Chondrocyte (in vitro differentiated cells): ENCODE results near the gene RALGPS1. TPM values are rescaled to one million over a fixed set of nuclear protein-coding genes. Genes with fewer than 3 reads are reported as not detected.

Experiments
- DNase-seq: peaks from one replicate; pipeline ENCODE4 v3.0.0; 2021; ENCODE audit warnings: mixed read lengths, low spot score
- H3K27ac Mint-ChIP-seq: one replicate; pipeline ENCODE4 v1.8.0; 2021; ENCODE audit warnings: mild to moderate bottlenecking, moderate library complexity, mixed read lengths; ENCODE audit not compliant: unreplicated experiment
- H3K27me3 Mint-ChIP-seq: 2 replicates; pipeline ENCODE4 v1.8.0; 2021; ENCODE audit warnings: low read depth, mixed read lengths
- H3K36me3 Mint-ChIP-seq: 2 replicates; pipeline ENCODE4 v1.8.0; 2021; ENCODE audit warnings: low read depth, mixed read lengths
- H3K4me1 Mint-ChIP-seq: 2 replicates; pipeline ENCODE4 v1.8.0; 2021; ENCODE audit warnings: low read depth, mild to moderate bottlenecking, mixed read lengths
- H3K4me3 Mint-ChIP-seq: one replicate; pipeline ENCODE4 v1.8.0; 2021; ENCODE audit warnings: mild to moderate bottlenecking, moderate library complexity, mixed read lengths; ENCODE audit not compliant: unreplicated experiment
- H3K9me3 Mint-ChIP-seq: 2 replicates; pipeline ENCODE4 v1.8.0; 2021; ENCODE audit warnings: low read depth, mixed read lengths
- total RNA-seq: library from RNA; stranded (reverse); gene quantifications from 3 replicates; pipeline ENCODE4 v1.2.1, GENCODE V29; 2021
- TF ChIP-seq, protein P1 (sequence below): fragments of 200-600 bp; sonication (generic); IDR thresholded peaks from 2 replicates; pipeline ENCODE4 v1.5.0; 2021; ENCODE audit warnings: antibody characterized with exemption, mild to moderate bottlenecking, moderate library complexity

Gene RALGPS1
- total RNA-seq, 1 donor from 2014 or later = 8.1 TPM

- Mint-ChIP-seq H3K4me1 (peaks cover 15% of the 10 kb centered on the region), H3K9me3 (peaks cover 10% of the 10 kb centered on the region), H3K36me3 (no peaks in the 10 kb centered on the region), H3K4me3 (no peak overlapping the region), H3K27ac (no peak overlapping the region), H3K27me3 (no peaks in the 10 kb centered on the region)
- TF ChIP-seq, protein P1, sequence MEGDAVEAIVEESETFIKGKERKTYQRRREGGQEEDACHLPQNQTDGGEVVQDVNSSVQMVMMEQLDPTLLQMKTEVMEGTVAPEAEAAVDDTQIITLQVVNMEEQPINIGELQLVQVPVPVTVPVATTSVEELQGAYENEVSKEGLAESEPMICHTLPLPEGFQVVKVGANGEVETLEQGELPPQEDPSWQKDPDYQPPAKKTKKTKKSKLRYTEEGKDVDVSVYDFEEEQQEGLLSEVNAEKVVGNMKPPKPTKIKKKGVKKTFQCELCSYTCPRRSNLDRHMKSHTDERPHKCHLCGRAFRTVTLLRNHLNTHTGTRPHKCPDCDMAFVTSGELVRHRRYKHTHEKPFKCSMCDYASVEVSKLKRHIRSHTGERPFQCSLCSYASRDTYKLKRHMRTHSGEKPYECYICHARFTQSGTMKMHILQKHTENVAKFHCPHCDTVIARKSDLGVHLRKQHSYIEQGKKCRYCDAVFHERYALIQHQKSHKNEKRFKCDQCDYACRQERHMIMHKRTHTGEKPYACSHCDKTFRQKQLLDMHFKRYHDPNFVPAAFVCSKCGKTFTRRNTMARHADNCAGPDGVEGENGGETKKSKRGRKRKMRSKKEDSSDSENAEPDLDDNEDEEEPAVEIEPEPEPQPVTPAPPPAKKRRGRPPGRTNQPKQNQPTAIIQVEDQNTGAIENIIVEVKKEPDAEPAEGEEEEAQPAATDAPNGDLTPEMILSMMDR = no peak
- no peak for DNase-seq
Measured at GRCh38 chr9:127066851-127067136, 152.2 kb downstream of the RALGPS1 start.

GRCh38 chr9:127067603-127068220, 153.1 kb downstream of the RALGPS1 start:
- Mint-ChIP-seq H3K36me3 (no peaks in the 10 kb centered on the region), H3K4me1 (peaks cover 10% of the 10 kb centered on the region), H3K27me3 (no peaks in the 10 kb centered on the region), H3K9me3 (peaks cover 17% of the 10 kb centered on the region), H3K27ac (no peak overlapping the region), H3K4me3 (no peak overlapping the region)
- no peak for DNase-seq
- TF ChIP-seq, protein P1 = no peak

DNA sequence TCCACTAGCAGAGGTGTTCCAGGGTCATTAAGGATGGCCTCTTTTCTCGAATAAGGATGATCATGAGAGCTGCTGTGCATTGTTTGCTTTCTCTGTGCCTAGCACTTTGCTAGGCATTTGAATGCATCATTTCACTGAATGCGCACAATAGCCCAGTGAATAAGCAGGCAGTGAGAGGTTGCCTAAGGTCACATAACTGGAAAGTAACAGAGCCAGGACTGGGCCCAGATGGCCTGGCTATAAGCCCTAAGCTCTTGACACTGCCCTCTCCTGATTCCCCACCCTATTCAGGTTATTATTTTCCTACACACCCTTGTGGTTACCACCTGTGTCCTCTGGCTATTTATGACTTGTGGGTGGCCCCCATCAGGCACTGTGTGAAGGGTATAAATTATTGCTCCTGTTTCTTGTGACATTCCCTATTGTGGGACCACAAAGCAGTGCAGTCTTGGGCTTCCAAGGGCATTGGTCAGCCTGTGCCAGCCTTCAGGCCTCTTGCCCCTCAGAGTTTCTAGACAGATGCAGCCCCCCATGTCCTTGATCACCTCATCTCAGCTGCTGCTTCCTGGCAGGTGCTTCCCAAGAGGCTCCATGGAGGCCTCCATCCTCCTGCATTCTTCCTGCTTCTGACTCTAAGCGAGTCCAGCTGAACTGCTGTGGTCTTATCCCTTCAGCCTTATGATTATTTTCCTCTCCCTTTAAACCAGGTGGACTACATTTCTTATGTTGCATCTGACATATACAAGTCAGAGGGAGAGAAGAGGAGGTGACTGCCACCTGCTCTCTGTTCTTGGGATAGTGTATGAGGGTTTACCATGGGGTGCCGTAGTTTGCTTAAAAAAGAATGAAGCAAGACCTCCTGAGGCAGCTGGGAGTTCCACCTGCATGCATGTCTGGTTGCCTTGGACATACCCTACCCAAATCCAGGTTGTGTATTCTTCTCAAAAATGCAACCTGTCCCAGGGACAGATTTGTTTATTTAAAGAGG, 160.3 kb downstream of the RALGPS1 start:
- DNase-seq = no peak
- no peaks in the 10 kb centered on the region for H3K27me3 Mint-ChIP-seq

DNA sequence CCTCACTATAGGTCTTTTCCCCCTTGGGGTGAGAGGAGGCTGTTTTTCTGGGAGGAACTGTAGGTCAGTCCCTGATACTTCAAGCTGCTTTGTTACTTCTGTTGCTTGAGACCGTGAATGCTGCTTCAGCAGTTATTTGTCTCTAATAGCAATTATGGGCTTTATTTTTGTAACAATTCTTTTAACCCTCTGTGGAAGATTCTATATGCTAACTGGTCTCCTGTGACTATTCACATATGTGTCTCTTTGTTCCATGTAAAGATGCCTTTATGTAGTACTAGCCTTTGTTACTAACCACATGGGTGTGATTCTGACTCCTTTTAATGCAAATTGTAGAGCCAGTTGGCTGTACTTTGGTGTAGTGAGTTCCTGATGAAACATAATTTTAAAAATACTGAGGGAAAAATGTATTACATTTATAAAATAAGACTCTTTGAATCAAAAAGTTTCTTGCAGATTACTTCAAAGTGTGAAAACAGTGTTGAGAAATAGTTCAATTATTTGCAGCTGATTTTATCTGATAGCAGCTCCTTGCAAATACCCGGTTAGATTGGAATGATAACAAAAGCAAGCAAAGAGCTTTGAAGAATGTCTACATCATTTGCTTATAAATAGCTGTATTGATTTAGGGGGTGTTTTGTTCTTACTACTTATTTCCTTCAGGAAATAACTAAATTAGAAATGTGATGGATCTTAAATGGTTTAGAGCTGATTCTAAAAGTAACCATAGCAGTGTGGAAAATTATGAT, 161.2 kb downstream of the RALGPS1 start:
- H3K36me3 Mint-ChIP-seq = peaks cover 6% of the 10 kb centered on the region
- H3K27ac Mint-ChIP-seq = no peak overlapping the region
- H3K27me3 Mint-ChIP-seq = no peaks in the 10 kb centered on the region
- TF ChIP-seq, protein P1 = no peak
- H3K9me3 Mint-ChIP-seq = peaks cover 22% of the 10 kb centered on the region
- H3K4me3 Mint-ChIP-seq = no peak overlapping the region
- H3K4me1 Mint-ChIP-seq = peaks cover 13% of the 10 kb centered on the region
- DNase-seq = no peak

More for the DNA sequence above, 160.3 kb downstream of the RALGPS1 start:
- peaks cover 13% of the 10 kb centered on the region for H3K4me1 Mint-ChIP-seq
- peaks cover 6% of the 10 kb centered on the region for H3K36me3 Mint-ChIP-seq
- peaks cover 24% of the 10 kb centered on the region for H3K9me3 Mint-ChIP-seq
- no peak overlapping the region for H3K4me3 Mint-ChIP-seq
- H3K27ac Mint-ChIP-seq = no peak overlapping the region
- TF ChIP-seq, protein P1 = no peak
